C4-2B (cell line): ENCODE data around the gene IFNGR2.

Experiments used
- H3K27ac ChIP-seq: fragments of 450-650 bp; 2 replicates; pipeline ENCODE4 v1.5.1; 2017
- ZFX ChIP-seq: fragments of 450-650 bp; IDR thresholded peaks from 2 replicates; pipeline ENCODE4 v1.6.1; 2017
- TF ChIP-seq, protein P1 (sequence below): fragments of 450-650 bp; conservative IDR thresholded peaks from 2 replicates; pipeline ENCODE4 v1.5.1; 2017; ENCODE audit warnings: mild to moderate bottlenecking

IFNGR2 gene

DNA sequence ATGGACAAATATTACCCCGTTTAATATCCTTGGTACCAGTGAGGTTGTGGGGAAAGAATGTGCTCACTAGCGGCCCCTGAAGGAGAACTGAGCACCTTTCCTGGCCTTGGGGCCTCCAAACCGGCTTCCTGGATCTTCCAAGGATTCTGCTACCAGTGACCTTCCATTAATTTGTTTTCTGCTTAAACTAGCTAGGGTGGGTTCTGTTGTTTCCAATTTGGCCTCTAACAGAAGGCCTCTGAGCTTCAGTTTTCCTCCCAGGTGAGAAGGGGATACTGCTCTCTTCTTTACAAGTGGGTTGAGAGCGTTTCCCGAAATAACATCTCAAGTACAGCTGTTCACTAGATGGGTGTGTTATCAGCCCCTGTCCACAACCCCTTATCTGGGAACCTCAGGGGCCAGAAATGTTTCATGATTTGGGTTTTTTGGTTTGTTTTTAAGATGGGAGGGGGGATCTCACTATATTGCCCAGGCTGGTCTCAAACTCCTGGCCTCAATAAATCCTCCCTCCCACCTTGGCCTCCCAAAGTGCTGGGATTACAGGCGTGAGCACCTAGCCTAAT is 16.9 kb upstream of the IFNGR2 start:
- no peak for TF ChIP-seq ZFX
- TF ChIP-seq, protein P1, sequence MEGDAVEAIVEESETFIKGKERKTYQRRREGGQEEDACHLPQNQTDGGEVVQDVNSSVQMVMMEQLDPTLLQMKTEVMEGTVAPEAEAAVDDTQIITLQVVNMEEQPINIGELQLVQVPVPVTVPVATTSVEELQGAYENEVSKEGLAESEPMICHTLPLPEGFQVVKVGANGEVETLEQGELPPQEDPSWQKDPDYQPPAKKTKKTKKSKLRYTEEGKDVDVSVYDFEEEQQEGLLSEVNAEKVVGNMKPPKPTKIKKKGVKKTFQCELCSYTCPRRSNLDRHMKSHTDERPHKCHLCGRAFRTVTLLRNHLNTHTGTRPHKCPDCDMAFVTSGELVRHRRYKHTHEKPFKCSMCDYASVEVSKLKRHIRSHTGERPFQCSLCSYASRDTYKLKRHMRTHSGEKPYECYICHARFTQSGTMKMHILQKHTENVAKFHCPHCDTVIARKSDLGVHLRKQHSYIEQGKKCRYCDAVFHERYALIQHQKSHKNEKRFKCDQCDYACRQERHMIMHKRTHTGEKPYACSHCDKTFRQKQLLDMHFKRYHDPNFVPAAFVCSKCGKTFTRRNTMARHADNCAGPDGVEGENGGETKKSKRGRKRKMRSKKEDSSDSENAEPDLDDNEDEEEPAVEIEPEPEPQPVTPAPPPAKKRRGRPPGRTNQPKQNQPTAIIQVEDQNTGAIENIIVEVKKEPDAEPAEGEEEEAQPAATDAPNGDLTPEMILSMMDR: no peak; the same call in 1 of the 2 replicates
- no peak overlapping the region for H3K27ac ChIP-seq

DNA sequence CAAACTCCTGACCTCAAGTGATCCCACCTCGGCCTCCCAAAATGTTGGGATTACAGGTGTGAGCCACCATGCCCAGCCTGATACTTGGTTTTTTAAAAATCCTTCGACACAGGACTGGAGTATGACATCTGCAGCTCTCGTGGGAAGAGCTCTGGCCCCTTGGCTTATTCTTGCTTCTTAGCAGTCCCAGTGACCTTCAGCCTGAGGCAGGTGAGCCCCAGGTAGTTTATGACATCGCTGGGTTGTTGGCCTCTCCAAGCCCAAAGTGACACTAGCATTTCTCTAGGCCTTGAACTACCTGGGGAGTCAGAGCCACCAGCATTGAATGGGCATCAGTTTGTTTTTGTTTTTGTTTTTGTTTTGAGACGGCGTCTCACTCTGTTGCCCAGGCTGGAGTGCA is 15.9 kb upstream of the IFNGR2 start:
- no peak overlapping the region for H3K27ac ChIP-seq
- TF ChIP-seq, protein P1: no peak
- no peak for TF ChIP-seq ZFX

DNA sequence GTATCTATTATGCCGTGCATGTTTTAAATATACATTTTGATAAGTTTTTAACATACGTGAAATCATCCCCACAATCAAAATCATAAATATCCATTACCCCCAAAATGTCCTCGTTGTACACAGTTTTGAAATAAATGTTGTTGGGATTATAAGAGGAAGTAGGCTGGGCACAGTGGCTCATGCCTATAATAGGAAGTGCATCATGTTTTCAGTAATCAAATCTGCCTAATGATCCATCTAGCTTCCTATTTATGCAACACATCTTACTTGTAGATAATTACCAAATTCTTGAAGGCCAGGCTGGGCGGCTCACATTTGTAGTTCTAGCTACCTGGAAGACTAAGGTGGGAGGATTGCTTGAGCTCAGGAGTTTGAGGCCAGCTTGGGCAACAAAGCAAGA is 15.0 kb upstream of the IFNGR2 start:
- H3K27ac ChIP-seq: no peak overlapping the region
- TF ChIP-seq, protein P1: no peak
- no peak for TF ChIP-seq ZFX

DNA sequence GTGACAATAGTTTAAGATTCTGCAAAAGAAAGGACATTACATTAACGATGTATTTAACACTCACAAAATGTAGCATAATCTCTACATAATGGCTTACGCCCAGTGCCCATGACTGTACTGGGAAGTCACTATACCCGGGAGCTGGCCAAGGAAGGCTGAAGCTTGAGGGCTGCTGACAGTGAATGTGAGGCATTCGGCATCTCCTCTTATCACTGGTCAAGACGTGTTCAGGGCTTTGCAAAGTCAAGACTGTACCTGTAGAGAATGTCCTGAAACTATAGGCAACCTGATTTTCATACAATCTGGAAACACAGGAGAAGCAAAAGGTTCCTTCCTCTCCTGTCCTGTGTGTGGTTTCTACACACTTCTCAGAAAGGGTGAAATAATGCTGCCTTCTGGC is 12.7 kb upstream of the IFNGR2 start:
- TF ChIP-seq, protein P1: no peak
- TF ChIP-seq ZFX: no peak
- H3K27ac ChIP-seq: no peak overlapping the region

DNA sequence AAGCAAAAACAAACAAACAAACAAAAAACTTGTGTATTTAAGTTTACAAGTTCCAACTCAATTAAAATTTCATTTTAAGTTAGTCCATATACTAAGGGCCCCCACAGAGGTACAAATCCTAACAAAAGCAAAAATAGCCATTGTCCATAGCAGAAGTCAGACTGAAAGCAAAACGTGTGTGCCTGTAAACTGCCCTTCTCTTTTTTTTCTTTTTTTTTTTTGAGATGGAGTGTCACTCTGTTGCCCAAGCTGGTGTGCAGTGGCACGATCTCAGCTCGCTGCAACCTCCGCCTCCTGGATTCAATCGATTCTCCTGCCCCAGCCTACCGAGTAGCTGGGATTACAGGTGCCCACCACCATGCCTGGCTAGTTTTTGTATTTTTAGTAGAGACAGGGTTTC is 11.6 kb upstream of the IFNGR2 start:
- no peak overlapping the region for H3K27ac ChIP-seq

DNA sequence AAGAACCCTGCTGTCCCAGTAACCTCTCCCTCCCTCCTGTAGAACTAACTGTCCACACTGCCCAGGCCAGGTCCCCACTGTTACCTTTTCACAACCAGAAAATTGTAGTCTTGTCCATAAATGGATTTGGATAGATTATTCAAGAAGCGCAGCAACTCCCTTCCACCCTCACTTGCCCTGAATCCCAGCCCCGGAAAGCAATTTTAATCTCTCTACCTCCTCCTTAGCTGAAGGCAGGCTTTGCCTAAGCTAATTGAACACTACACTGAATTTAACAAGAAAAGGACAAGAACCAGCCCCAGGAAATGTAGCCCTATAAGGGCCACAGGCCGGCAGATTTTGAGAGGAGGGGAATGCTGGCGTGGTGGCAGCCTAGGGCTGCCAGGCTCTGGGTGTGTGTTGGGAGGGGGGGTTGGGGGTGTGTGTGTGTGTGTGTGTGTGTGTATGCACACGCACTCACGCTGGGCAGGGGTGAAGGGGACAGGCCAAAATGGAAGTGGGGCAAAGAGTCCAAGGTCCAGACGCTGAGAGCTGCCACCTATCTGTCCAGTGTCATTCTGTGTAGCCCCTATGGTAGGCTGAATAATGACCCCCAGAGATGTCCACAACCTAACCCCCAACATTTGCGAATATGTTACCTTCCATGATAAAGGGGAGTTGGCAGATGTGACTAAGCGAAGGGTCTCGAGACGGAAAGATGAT is 10.8 kb upstream of the IFNGR2 start:
- TF ChIP-seq, protein P1: no peak
- TF ChIP-seq ZFX: no peak
- H3K27ac ChIP-seq: no peak overlapping the region

More for the DNA sequence above, 11.6 kb upstream of the IFNGR2 start:
- TF ChIP-seq, protein P1: no peak
- TF ChIP-seq ZFX: no peak

DNA sequence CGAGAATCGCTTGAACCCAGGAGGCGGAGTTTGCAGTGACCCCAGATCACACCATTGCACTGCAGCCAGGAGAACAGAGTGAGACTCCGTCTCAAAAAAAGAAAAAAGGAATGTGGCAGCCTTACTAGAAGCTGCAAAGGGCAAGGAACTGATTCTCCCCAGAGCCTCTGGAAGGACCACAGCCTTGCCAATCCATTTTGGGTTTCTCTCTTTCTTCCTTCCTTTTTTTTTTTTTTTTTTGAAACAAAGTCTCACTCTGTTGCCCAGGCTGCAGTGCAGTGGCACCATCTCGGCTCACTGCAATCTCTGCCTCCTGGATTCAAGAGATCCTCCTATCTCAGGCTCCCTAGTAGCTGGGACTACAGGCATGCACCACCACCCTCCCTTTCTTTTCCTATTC is 9.9 kb upstream of the IFNGR2 start:
- H3K27ac ChIP-seq: no peak overlapping the region

More for the DNA sequence above, 9.9 kb upstream of the IFNGR2 start:
- TF ChIP-seq ZFX: no peak
- TF ChIP-seq, protein P1: no peak
